Erythroblast (primary cell): ENCODE data around the gene ANKUB1.

Experiments
- GATA1 ChIP-seq: IDR thresholded peaks from 2 replicates; pipeline ENCODE4 v1.6.1; 2011; ENCODE audit warnings: low read depth, mild to moderate bottlenecking, control low read depth, low read length, moderate library complexity
- POLR2A ChIP-seq: IDR thresholded peaks from 2 replicates; pipeline ENCODE4 v1.6.1; 2011; ENCODE audit warnings: mild to moderate bottlenecking, low read length

DNA sequence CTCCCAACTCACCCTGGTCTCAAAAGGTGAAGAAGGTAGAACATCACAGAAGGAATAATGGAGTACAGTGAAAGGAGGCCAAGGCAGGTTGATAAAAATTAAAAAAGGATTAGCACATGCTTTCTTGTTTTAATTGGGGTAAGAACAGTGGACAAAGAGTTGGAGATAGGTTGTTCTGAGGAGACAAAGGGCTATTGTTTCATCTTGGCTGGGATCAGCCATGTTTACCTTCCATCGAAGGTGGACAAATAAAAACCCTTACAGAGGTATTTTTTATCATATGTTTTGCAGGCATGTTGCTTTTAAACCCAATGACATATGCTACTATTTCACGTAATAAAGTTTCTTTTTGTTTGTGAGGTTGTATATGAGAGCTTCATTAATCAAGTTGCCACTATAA lies 53.0 kb downstream of the ANKUB1 start:
- TF ChIP-seq POLR2A: no peak
- no peak for TF ChIP-seq GATA1
